Astrocyte of the spinal cord (primary cell): Measurements from ENCODE around the gene HYDIN.

Experiments
- DNase-seq: peaks from one replicate; pipeline ENCODE4 v3.0.0; 2011; ENCODE audit warnings: low read depth, low spot score
- H3K4me3 ChIP-seq: 2 replicates; pipeline ENCODE4 v1.5.1; 2011; ENCODE audit warnings: low read depth, mild to moderate bottlenecking, low read length, moderate library complexity
- CTCF ChIP-seq: IDR thresholded peaks from 2 replicates; pipeline ENCODE4 v1.5.1; 2012; ENCODE audit warnings: low read depth, mild to moderate bottlenecking, low read length, inconsistent platforms
- in situ Hi-C: cut with HindIII; loops from 2 replicates; pipeline ENCODE4 v1.10.0; 2017; ENCODE audit warnings: low sequenced_read_pairs

HYDIN gene

GRCh38 chr16:70777973-70778406 lies 452.5 kb downstream of the HYDIN start:
- in situ Hi-C loops: no loop called here
- DNase-seq: no peak
- H3K4me3 ChIP-seq: no peak overlapping the region
- TF ChIP-seq CTCF: no peak

- no peak overlapping the region for H3K4me3 ChIP-seq
- in situ Hi-C loops: no loop called here
- DNase-seq: no peak
- no peak for TF ChIP-seq CTCF
Observed at GRCh38 chr16:70777496-70777895, 453.0 kb downstream of the HYDIN start.

- in situ Hi-C loops: no loop called here
- H3K4me3 ChIP-seq: no peak overlapping the region
- TF ChIP-seq CTCF: no peak
- DNase-seq: no peak
Observed at GRCh38 chr16:70775399-70775798, 455.1 kb downstream of the HYDIN start.

- DNase-seq: no peak
- no peak overlapping the region for H3K4me3 ChIP-seq
- TF ChIP-seq CTCF: no peak
- in situ Hi-C loops: no loop called here
Observed at GRCh38 chr16:70774261-70774660, 456.3 kb downstream of the HYDIN start.

GRCh38 chr16:70772493-70772892 lies 458.0 kb downstream of the HYDIN start:
- TF ChIP-seq CTCF: no peak
- peak; percentile 15 for DNase-seq
- no peak overlapping the region for H3K4me3 ChIP-seq
- in situ Hi-C loops: no loop called here

GRCh38 chr16:70770626-70771552 lies 459.6 kb downstream of the HYDIN start:
- H3K4me3 ChIP-seq: no peak overlapping the region
- peak; percentile 97 for TF ChIP-seq CTCF
- in situ Hi-C loops: no loop called here
- DNase-seq: peak; percentile 61
